Pericardium fibroblast (primary cell): ENCODE results near the gene GLB1L. TPM values are rescaled to one million over a fixed set of nuclear protein-coding genes. Genes with fewer than 3 reads are reported as not detected.

ENCODE experiments used
- total RNA-seq: library from RNA; depleted of rRNA; stranded (reverse); fragments of >200 nt; gene quantifications from 2 replicates; pipeline ENCODE4 v1.2.3, GENCODE V29; 2015

The GLB1L gene
- 13.0 and 24.3 TPM in 2 replicates for total RNA-seq

GRCh38 chr2:219245148-219245898 lies at the start of gene GLB1L, which contains the start of gene STK16:
TSS of gene GLB1L (minus strand) at chr2:219245444. CDS start at chr2:219243573, 1,871 bp downstream.
TSS of gene STK16 (plus strand) at chr2:219245479. CDS start at chr2:219246000, 521 bp downstream.

DNA sequence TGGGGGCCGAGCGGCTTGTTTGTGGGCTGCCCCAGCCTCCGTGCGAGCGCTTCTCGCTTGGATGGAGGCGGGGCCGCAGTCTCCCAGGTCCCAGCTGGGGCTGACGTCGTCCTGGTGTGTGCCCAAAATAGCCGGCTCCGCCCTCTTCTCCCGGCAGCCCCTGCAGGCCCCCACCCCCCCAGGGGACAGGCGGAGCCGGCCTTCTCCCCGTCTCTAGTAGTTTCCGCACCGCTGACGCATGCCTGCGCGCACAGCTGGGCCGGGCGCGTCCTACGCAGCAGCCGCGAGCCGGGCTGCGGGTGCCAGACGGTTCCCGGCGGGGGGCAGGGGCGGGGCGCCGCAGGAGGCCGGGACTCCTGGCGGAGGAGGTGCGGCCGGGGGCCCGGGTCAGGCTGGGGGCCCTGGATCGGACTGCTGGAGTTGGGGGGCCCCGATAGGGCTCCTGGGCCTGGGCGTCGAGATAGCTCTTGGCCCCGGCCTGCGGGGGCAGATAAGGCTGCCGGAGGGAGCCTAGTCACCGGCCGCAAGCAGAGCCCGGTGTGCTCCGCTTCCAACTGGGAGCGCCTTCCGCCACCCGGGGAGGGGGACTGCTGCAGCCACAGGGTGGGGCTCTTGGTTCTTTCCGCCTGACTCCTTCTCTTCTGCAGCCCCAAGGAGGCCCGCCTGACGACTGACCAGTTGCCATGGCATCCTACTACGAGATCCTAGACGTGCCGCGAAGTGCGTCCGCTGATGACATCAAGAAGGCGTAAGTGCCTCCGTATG lies 34.1 kb upstream of the GLB1L start, which contains the start of gene DNAJB2:
Gene DNAJB2, plus strand, starts transcription at position 216 of the 765 bp plus-strand sequence. Its CDS starts 468 bp downstream, at position 684.

GRCh38 chr2:219253753-219254589 lies 8.7 kb upstream of the GLB1L start, which contains the start of gene TUBA4A:
TSS of gene TUBA4A (minus strand) at chr2:219253918. CDS start at chr2:219253858, 60 bp downstream.

DNA sequence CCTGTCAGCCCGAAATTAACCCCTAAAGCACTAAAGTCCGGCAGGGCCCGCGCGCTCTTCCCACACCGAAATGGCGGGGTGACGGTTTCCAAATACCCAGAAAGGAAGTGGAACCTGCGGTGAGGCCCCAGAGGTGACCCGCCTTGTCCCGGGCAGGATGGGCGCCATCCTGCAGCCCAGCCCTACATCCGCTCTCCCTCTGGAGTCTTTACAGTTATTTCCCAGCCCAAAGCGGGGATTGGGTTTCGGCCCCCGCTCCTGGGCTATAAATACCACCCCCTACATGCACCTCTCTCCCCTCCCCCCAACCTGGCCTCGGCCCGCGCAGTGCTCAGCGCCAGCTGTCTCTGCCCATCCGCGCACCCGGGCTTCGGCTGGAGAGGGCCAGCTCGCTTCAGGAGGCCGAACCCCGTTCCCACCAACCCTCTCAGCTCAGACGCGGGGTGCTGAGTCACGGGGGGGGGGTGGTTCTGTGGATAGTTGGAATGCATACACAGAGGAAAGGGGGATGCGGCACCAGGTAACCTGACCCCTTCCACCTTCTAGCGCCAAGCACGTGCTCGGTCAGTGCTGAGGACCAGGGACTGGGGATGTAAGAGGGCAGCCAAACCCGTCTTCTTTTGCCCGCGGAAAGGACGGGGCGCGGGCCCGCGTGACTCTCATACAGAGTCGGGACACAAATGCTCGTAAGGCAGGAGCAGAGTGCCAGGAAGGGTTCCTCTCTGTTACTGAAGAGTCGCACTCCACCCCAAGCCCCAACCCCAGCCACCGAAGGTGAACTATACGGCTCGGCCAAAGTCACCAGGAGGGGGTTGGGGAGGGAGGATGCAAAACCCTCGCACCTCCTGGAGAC lies 7.9 kb upstream of the GLB1L start, which contains the start of gene TUBA4B:
Gene TUBA4B, plus strand, starts transcription at position 344 of the 853 bp plus-strand sequence. Its CDS starts 165 bp downstream, at position 509.

GRCh38 chr2:219229305-219230058 lies 15.8 kb downstream of the GLB1L start, which contains the start of the genes ANKZF1 and ATG9A:
TSS of gene ANKZF1 (plus strand) at chr2:219229806. CDS start at chr2:219230258, 452 bp downstream.
TSS of gene ATG9A (minus strand) at chr2:219229636. CDS start at chr2:219228024, 1,612 bp downstream.

DNA sequence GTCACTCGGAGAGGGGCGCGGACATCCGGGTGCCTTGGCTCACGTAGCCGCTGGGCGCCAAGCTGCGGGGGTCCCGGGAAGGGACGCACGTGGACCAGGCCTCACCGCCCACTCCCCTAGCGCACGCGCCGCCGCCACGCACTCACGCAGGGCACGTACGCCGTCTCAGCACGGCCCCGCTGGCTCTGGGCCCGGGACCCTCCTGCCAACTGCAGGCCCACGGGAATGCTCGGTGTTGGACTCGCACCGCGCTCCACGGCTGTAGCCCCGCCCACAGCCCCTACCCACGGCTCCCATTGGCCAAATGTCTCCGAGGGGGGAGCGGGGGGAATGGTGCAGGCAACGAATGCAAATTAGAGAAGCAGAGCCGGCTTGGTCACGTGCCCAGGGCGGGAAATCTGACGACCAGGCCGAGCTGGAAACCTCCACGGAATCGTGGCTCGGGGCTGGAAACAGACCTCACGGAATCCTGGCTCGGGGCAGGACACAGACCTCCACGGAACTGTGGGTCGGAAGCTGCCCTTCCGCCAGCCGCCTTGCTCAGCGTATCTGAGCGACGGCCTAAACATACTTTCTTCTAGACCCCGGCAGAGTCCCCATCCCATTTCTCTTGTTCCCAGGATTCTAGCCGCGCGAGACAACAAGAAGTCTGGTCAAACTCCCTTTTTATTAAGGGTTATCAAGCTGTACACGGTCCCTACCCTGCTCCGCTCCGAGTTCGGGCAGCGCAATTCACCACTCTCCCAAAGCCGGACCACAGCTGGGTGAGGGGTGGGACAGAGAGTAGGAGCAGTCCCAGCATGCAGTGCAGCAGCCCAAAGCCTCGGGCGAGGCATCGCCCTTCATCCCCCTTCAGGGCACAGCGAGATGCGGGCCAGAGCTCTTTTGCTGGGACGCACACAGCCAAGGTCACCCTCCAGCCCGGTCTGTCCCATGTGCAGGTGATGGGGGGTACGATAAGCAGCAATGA lies 26.2 kb downstream of the GLB1L start, which contains the start of gene ABCB6:
Gene ABCB6, minus strand, starts transcription at position 227 of the 970 bp plus-strand sequence. CDS start 285 bp downstream, outside the sequence.

GRCh38 chr2:219206328-219207133 lies 38.7 kb downstream of the GLB1L start, which contains the start of gene ZFAND2B:
TSS of gene ZFAND2B (plus strand) at chr2:219206782. CDS start at chr2:219206988, 206 bp downstream.

Other genes with a start within 250 kb of the GLB1L start
- gene CFAP65, start 203.9 kb downstream of the GLB1L start, total RNA-seq = not detected in 2 replicates
- 0.12 TPM in 1 of 2 replicates, not detected in the other for gene IHH, start 184.5 kb downstream of the GLB1L start, total RNA-seq
- gene NHEJ1, start 84.6 kb downstream of the GLB1L start, total RNA-seq = 20.0 and 24.2 TPM in 2 replicates
- gene SLC23A3, start 75.4 kb downstream of the GLB1L start, total RNA-seq = 0.09 and 0.12 TPM in 2 replicates
- 20.2 and 24.2 TPM in 2 replicates for gene CNPPD1, start 68.5 kb downstream of the GLB1L start, total RNA-seq
- gene RETREG2, start 67.2 kb downstream of the GLB1L start, total RNA-seq = 40.9 and 47.1 TPM in 2 replicates
- 26.0 and 28.9 TPM in 2 replicates for gene ZFAND2B, start 38.7 kb downstream of the GLB1L start, total RNA-seq
- gene ABCB6, start 26.5 kb downstream of the GLB1L start, total RNA-seq = 22.0 and 33.0 TPM in 2 replicates
- 50.3 and 60.6 TPM in 2 replicates for gene ATG9A, start 15.8 kb downstream of the GLB1L start, total RNA-seq
- gene ANKZF1, start 15.6 kb downstream of the GLB1L start, total RNA-seq = 32.1 and 33.6 TPM in 2 replicates
- gene STK16, start within 50 bp of the GLB1L start, total RNA-seq = 12.2 and 13.4 TPM in 2 replicates
- gene TUBA4B, start 7.8 kb upstream of the GLB1L start, total RNA-seq = not detected in 2 replicates
- gene TUBA4A, start 8.5 kb upstream of the GLB1L start, total RNA-seq = 2.0 and 6.0 TPM in 2 replicates
- 31.4 and 35.7 TPM in 2 replicates for gene DNAJB2, start 33.9 kb upstream of the GLB1L start, total RNA-seq
- gene PTPRN, start 64.0 kb upstream of the GLB1L start, total RNA-seq = 4.6 and 6.0 TPM in 2 replicates
- gene RESP18, start 87.3 kb upstream of the GLB1L start, total RNA-seq = not detected in 2 replicates
- gene DNPEP, start 142.5 kb upstream of the GLB1L start, total RNA-seq = 58.1 and 63.8 TPM in 2 replicates
- gene DES, start 172.9 kb upstream of the GLB1L start, total RNA-seq = 98.0 and 165 TPM in 2 replicates
- gene SPEG, start 189.4 kb upstream of the GLB1L start, total RNA-seq = 22.5 and 32.4 TPM in 2 replicates